ENCODE measurements around the gene NUDT17.

Gene NUDT17

GRCh38 chr1:145849356-145850160 is 4.1 kb downstream of the NUDT17 start:
- Histone ChIP-seq H3K27me3 (replicated peaks; ENCODE audit: control insufficient read depth, insufficient read depth, low read length) (no peaks in the 10 kb centered on the region), H3K36me3 (ENCODE audit: control insufficient read depth, insufficient read depth, low read length, severe bottlenecking) (peaks cover 69% of the 10 kb centered on the region)

GRCh38 chr1:145855426-145855948 is 10.1 kb downstream of the NUDT17 start:
- no peaks in the 10 kb centered on the region for H3K27me3 ChIP-seq (replicated peaks; ENCODE audit: control insufficient read depth, insufficient read depth, low read length)
- H3K9me3 ChIP-seq (ENCODE audit: control insufficient read depth, low read length) = no peaks in the 10 kb centered on the region
- H3K9ac ChIP-seq (ENCODE audit: low read length) = no peak overlapping the region
- H3K4me1 ChIP-seq (ENCODE audit: control insufficient read depth, insufficient read depth, low read length) = peaks cover 19% of the 10 kb centered on the region
- peaks cover 60% of the 10 kb centered on the region for H3K36me3 ChIP-seq (ENCODE audit: control insufficient read depth, insufficient read depth, low read length, severe bottlenecking)
- DNase-seq (ENCODE audit: low read depth) = no peak
- H3K4me3 ChIP-seq (ENCODE audit: low read length) = no peak overlapping the region

More at GRCh38 chr1:145849356-145850160, 4.1 kb downstream of the NUDT17 start:
- Histone ChIP-seq H3K9ac (ENCODE audit: low read length) (peak overlapping the region; percentile 39), H3K4me3 (ENCODE audit: low read length) (no peak overlapping the region), H3K9me3 (ENCODE audit: control insufficient read depth, low read length) (no peaks in the 10 kb centered on the region), H3K4me1 (ENCODE audit: control insufficient read depth, insufficient read depth, low read length) (peaks cover 20% of the 10 kb centered on the region)
- DNase-seq (ENCODE audit: low read depth) = peak; percentile 75

GRCh38 chr1:145857170-145857569 is 11.7 kb downstream of the NUDT17 start:
- peaks cover 44% of the 10 kb centered on the region for H3K36me3 ChIP-seq (ENCODE audit: control insufficient read depth, insufficient read depth, low read length, severe bottlenecking)
- no peaks in the 10 kb centered on the region for H3K9me3 ChIP-seq (ENCODE audit: control insufficient read depth, low read length)
- DNase-seq (ENCODE audit: low read depth) = no peak
- no peaks in the 10 kb centered on the region for H3K27me3 ChIP-seq (replicated peaks; ENCODE audit: control insufficient read depth, insufficient read depth, low read length)
- H3K9ac ChIP-seq (ENCODE audit: low read length) = peak overlapping the region; percentile 34
- H3K4me1 ChIP-seq (ENCODE audit: control insufficient read depth, insufficient read depth, low read length) = peaks cover 19% of the 10 kb centered on the region
- peak overlapping the region; percentile 97 for H3K4me3 ChIP-seq (ENCODE audit: low read length)

- peaks cover 23% of the 10 kb centered on the region for H3K4me1 ChIP-seq (ENCODE audit: control insufficient read depth, insufficient read depth, low read length)
- DNase-seq (ENCODE audit: low read depth) = peak; percentile 62
- peak overlapping the region; percentile 97 for H3K9ac ChIP-seq (ENCODE audit: low read length)
- H3K9me3 ChIP-seq (ENCODE audit: control insufficient read depth, low read length) = no peaks in the 10 kb centered on the region
- peak overlapping the region; percentile 97 for H3K4me3 ChIP-seq (ENCODE audit: low read length)
- H3K36me3 ChIP-seq (ENCODE audit: control insufficient read depth, insufficient read depth, low read length, severe bottlenecking) = peaks cover 32% of the 10 kb centered on the region
- H3K27me3 ChIP-seq (replicated peaks; ENCODE audit: control insufficient read depth, insufficient read depth, low read length) = no peaks in the 10 kb centered on the region
These were observed 12.9 kb downstream of the NUDT17 start for GRCh38 chr1:145858238-145858900.

GRCh38 chr1:145858901-145859490 is 13.6 kb downstream of the NUDT17 start, which contains the start of gene PIAS3:
Gene PIAS3, minus strand, starts transcription at chr1:145859081. Its CDS starts 91 bp downstream, at chr1:145858990.
- peak within 1 kb of the TSS; percentile 97 for H3K4me3 ChIP-seq (ENCODE audit: low read length)
- H3K9ac ChIP-seq (ENCODE audit: low read length) = peak within 1 kb of the TSS; percentile 97
- peaks cover 26% of the 10 kb centered on the region for H3K36me3 ChIP-seq (ENCODE audit: control insufficient read depth, insufficient read depth, low read length, severe bottlenecking)
- no peaks in the 10 kb centered on the region for H3K9me3 ChIP-seq (ENCODE audit: control insufficient read depth, low read length)
- DNase-seq (ENCODE audit: low read depth) = peak; percentile 99
- peaks cover 26% of the 10 kb centered on the region for H3K4me1 ChIP-seq (ENCODE audit: control insufficient read depth, insufficient read depth, low read length)
- no peaks in the 10 kb centered on the region for H3K27me3 ChIP-seq (replicated peaks; ENCODE audit: control insufficient read depth, insufficient read depth, low read length)

GRCh38 chr1:145859491-145860023 is 14.1 kb downstream of the NUDT17 start:
- H3K9ac ChIP-seq (ENCODE audit: low read length) = peak overlapping the region; percentile 97
- H3K9me3 ChIP-seq (ENCODE audit: control insufficient read depth, low read length) = no peaks in the 10 kb centered on the region
- DNase-seq (ENCODE audit: low read depth) = peak; percentile 96
- peak overlapping the region; percentile 97 for H3K4me3 ChIP-seq (ENCODE audit: low read length)
- peaks cover 20% of the 10 kb centered on the region for H3K36me3 ChIP-seq (ENCODE audit: control insufficient read depth, insufficient read depth, low read length, severe bottlenecking)
- H3K27me3 ChIP-seq (replicated peaks; ENCODE audit: control insufficient read depth, insufficient read depth, low read length) = no peaks in the 10 kb centered on the region
- H3K4me1 ChIP-seq (ENCODE audit: control insufficient read depth, insufficient read depth, low read length) = peaks cover 26% of the 10 kb centered on the region

GRCh38 chr1:145863282-145864018 is 18.0 kb downstream of the NUDT17 start:
- DNase-seq (ENCODE audit: low read depth) = no peak
- Histone ChIP-seq H3K9me3 (ENCODE audit: control insufficient read depth, low read length) (no peaks in the 10 kb centered on the region), H3K4me1 (ENCODE audit: control insufficient read depth, insufficient read depth, low read length) (peaks cover 15% of the 10 kb centered on the region)

GRCh38 chr1:145868232-145868631 is 22.8 kb downstream of the NUDT17 start:
- Histone ChIP-seq H3K9ac (ENCODE audit: low read length) (no peak overlapping the region), H3K4me1 (ENCODE audit: control insufficient read depth, insufficient read depth, low read length) (peaks cover 28% of the 10 kb centered on the region), H3K27me3 (replicated peaks; ENCODE audit: control insufficient read depth, insufficient read depth, low read length) (no peaks in the 10 kb centered on the region), H3K4me3 (ENCODE audit: low read length) (no peak overlapping the region), H3K36me3 (ENCODE audit: control insufficient read depth, insufficient read depth, low read length, severe bottlenecking) (peaks cover 19% of the 10 kb centered on the region), H3K9me3 (ENCODE audit: control insufficient read depth, low read length) (no peaks in the 10 kb centered on the region)
- no peak for DNase-seq (ENCODE audit: low read depth)

More at GRCh38 chr1:145863282-145864018, 18.0 kb downstream of the NUDT17 start:
- H3K4me3 ChIP-seq (ENCODE audit: low read length) = no peak overlapping the region
- no peaks in the 10 kb centered on the region for H3K27me3 ChIP-seq (replicated peaks; ENCODE audit: control insufficient read depth, insufficient read depth, low read length)
- H3K9ac ChIP-seq (ENCODE audit: low read length) = no peak overlapping the region
- H3K36me3 ChIP-seq (ENCODE audit: control insufficient read depth, insufficient read depth, low read length, severe bottlenecking) = peaks cover 19% of the 10 kb centered on the region

GRCh38 chr1:145871994-145872924 is 26.8 kb downstream of the NUDT17 start:
- DNase-seq (ENCODE audit: low read depth) = peak; percentile 39
- peak overlapping the region; percentile 86 for H3K9ac ChIP-seq (ENCODE audit: low read length)
- peaks cover 6% of the 10 kb centered on the region for H3K36me3 ChIP-seq (ENCODE audit: control insufficient read depth, insufficient read depth, low read length, severe bottlenecking)
- peaks cover 24% of the 10 kb centered on the region for H3K4me1 ChIP-seq (ENCODE audit: control insufficient read depth, insufficient read depth, low read length)
- no peaks in the 10 kb centered on the region for H3K27me3 ChIP-seq (replicated peaks; ENCODE audit: control insufficient read depth, insufficient read depth, low read length)
- no peaks in the 10 kb centered on the region for H3K9me3 ChIP-seq (ENCODE audit: control insufficient read depth, low read length)
- H3K4me3 ChIP-seq (ENCODE audit: low read length) = peak overlapping the region; percentile 83

- H3K27me3 ChIP-seq (replicated peaks; ENCODE audit: control insufficient read depth, insufficient read depth, low read length) = no peaks in the 10 kb centered on the region
These were observed 29.2 kb downstream of the NUDT17 start for GRCh38 chr1:145874646-145875045.

More at GRCh38 chr1:145874646-145875045, 29.2 kb downstream of the NUDT17 start:
- H3K36me3 ChIP-seq (ENCODE audit: control insufficient read depth, insufficient read depth, low read length, severe bottlenecking) = no peaks in the 10 kb centered on the region
- no peaks in the 10 kb centered on the region for H3K9me3 ChIP-seq (ENCODE audit: control insufficient read depth, low read length)
- no peak overlapping the region for H3K4me3 ChIP-seq (ENCODE audit: low read length)
- H3K9ac ChIP-seq (ENCODE audit: low read length) = no peak overlapping the region
- peaks cover 21% of the 10 kb centered on the region for H3K4me1 ChIP-seq (ENCODE audit: control insufficient read depth, insufficient read depth, low read length)
- DNase-seq (ENCODE audit: low read depth) = no peak
